22Rv1 (cell line): ENCODE results near the gene ACVR1B.

Experiments
- H3K27ac ChIP-seq: fragments of 450-650 bp; 2 replicates; pipeline ENCODE4 v1.5.1; 2017
- CTCF ChIP-seq: fragments of 450-650 bp; IDR thresholded peaks from 2 replicates; pipeline ENCODE4 v1.5.1; 2017; ENCODE audit warnings: mild to moderate bottlenecking
- ZFX ChIP-seq: fragments of 450-650 bp; IDR thresholded peaks from 2 replicates; pipeline ENCODE4 v1.6.1; 2017; ENCODE audit warnings: antibody characterized with exemption, borderline replicate concordance

The ACVR1B gene

DNA sequence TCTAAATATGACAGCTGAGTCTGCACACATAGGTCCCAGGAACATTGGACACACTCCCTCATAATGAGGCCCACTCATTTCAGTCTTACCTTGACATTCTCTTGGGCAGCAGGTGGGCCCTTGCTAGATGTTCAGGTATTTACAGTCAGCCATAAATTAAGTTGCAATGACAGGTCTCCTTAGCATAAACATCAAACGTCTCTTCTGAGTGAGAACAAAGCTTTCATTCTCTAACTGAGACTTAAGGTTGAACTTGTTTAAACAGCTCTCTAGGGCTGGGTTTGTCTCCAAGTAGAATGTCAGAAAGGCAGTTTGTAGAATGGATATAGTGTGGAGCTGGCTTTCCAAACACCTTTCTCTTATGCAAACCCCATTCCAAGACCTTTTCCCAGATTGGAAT lies 10.3 kb downstream of the ACVR1B start:
- H3K27ac ChIP-seq = peak overlapping the region; percentile 48
- TF ChIP-seq ZFX = no peak
- no peak for TF ChIP-seq CTCF

- peak overlapping the region; percentile 48; the same call in 1 of the 2 replicates for H3K27ac ChIP-seq
- TF ChIP-seq ZFX (no peak), CTCF (no peak)
Observed at GRCh38 chr12:51962737-51963136, 11.2 kb downstream of the ACVR1B start.

- no peak for TF ChIP-seq ZFX
- no peak for TF ChIP-seq CTCF
Observed at GRCh38 chr12:51963477-51963876, 12.0 kb downstream of the ACVR1B start.

DNA sequence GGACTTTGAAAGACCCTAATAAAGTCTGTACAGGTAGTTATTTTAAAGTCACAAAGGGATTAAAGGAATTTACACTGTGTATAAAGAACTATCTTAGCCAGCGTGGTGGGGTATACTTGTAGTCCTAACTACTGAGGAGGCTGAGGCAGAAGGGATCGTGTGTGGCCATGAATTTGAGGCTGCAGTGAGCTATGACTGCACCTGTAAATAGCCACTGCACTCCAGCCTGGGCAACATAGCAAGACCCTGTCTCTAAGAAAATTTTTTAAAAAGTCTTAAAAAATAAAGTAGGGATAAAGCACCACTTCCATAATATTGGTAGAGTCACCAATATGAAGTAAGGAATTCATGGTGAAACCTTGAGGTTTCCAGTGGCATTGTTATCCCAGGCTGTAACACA lies 18.1 kb downstream of the ACVR1B start:
- TF ChIP-seq ZFX = no peak
- no peak for TF ChIP-seq CTCF

More at GRCh38 chr12:51963477-51963876, 12.0 kb downstream of the ACVR1B start:
- no peak overlapping the region for H3K27ac ChIP-seq

DNA sequence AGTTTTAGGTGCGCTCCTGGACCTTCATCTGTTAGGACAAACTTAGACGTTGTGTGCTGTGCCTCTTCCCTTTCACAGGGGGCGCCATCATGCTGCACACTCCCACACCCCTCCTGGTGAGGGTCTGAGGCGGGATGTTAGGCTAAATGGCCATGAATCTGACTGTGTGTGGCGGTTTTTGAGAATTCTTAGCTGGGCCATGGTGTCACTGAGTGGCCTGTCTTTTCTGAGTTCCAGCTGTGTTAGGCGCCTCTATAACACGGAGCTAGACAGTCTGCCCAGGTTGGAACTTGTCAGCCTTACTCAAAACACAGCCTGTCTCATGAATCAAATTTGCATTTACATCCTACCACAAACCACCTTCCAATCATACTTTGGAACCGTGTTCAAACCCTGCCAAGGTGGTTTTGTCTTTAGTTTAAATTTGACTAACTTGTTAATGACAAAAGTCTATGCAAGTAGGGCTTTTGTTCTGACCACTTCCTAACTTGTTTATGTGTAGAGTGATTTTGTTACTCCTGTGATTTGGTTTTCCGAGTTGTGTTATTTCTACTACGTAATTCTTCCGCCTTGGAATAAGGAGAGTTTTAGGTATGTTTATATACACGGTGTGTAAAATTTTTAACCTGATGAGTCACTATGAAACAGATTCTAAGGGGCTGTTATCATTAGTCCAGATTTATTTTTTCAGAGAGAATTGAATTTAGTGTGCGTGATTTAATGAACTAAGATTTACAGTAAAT lies 19.6 kb downstream of the ACVR1B start:
- TF ChIP-seq CTCF (peak; percentile 87), ZFX (no peak)
- H3K27ac ChIP-seq = no peak overlapping the region

More for the DNA sequence above, 18.1 kb downstream of the ACVR1B start:
- H3K27ac ChIP-seq = no peak overlapping the region

- TF ChIP-seq ZFX (no peak), CTCF (no peak)
- H3K27ac ChIP-seq = no peak overlapping the region
Observed at GRCh38 chr12:51971679-51972421, 20.4 kb downstream of the ACVR1B start.

DNA sequence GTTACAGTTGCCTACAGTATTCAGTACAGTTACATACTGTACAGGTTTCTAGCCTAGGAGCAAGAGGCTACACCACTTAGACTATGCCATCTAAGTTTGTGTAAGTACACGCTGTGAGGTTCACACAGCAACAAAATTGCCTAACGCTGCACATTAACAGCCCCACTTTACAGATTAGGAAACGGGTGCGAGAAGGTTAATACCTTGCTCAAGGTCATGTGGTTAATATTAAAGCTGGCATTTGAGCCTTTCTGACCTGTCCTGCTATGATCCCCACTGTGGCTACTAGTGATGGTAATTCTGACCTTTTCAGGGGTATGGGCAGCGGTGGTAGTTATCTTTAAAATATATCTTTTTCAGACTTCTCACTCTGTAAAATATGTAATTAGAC lies 20.9 kb downstream of the ACVR1B start:
- H3K27ac ChIP-seq = no peak overlapping the region
- TF ChIP-seq CTCF = no peak
- no peak for TF ChIP-seq ZFX
